Measurements from ENCODE around the gene CHST11.

- no peak for TF ChIP-seq CTCF (IDR thresholded peaks at IDR 0.05; ENCODE audit: borderline replicate concordance, extremely low read depth, low read length, poor library complexity, severe bottlenecking)
- TF ChIP-seq EZH2 (IDR thresholded peaks at IDR 0.05; ENCODE audit: borderline replicate concordance, low read depth, low read length, severe bottlenecking): no peak
These were observed 56.9 kb downstream of the CHST11 start for GRCh38 chr12:104513681-104514080.

All from DND-41 (cell line).